Karpas-422 (cell line): ENCODE measurements around the gene ADAP1. TPM values are rescaled to one million over a fixed set of nuclear protein-coding genes. Genes with fewer than 3 reads are reported as not detected.
A peak's percentile ranks its signal among the peaks of the same experiment; 100 is the strongest.
"Not testable (repeated sequence)": the region's sequence is repeated elsewhere in the genome, so short reads cannot be mapped to it uniquely, and the experiment has no call there.

Source experiments
- DNase-seq: peaks from one replicate; pipeline ENCODE4 v3.0.0-alpha.2; 2015
- H2AFZ ChIP-seq: fragments of 200-600 bp; sonication (generic); 2 replicates; pipeline ENCODE4 v1.6.1; 2014; ENCODE audit warnings: antibody characterized with exemption, low read length, mixed read lengths
- H3K27ac ChIP-seq: fragments of 200-600 bp; sonication (generic); 2 replicates; pipeline ENCODE4 v1.5.1; 2014; ENCODE audit warnings: mild to moderate bottlenecking, low read length, moderate library complexity
- H3K27me3 ChIP-seq: fragments of 200-600 bp; sonication (generic); 2 replicates; pipeline ENCODE4 v1.6.1; 2014; ENCODE audit warnings: low read length, mixed read lengths
- H3K36me3 ChIP-seq: fragments of 200-600 bp; sonication (generic); 2 replicates; pipeline ENCODE4 v1.6.1; 2014; ENCODE audit warnings: low read length, mixed read lengths; ENCODE audit not compliant: insufficient read depth
- H3K4me1 ChIP-seq: fragments of 200-600 bp; sonication (generic); 2 replicates; pipeline ENCODE4 v1.6.1; 2014; ENCODE audit warnings: mild to moderate bottlenecking, low read length, mixed read lengths
- H3K4me2 ChIP-seq: fragments of 200-600 bp; sonication (generic); 2 replicates; pipeline ENCODE4 v1.6.1; 2014; ENCODE audit warnings: low read length, low read depth, mild to moderate bottlenecking; ENCODE audit not compliant: poor library complexity, severe bottlenecking
- H3K4me3 ChIP-seq: fragments of 200-600 bp; sonication (generic); 2 replicates; pipeline ENCODE4 v1.5.1; 2014; ENCODE audit warnings: mild to moderate bottlenecking, antibody characterized with exemption, low read length, mixed read lengths
- H3K79me2 ChIP-seq: fragments of 200-600 bp; sonication (generic); 2 replicates; pipeline ENCODE4 v1.6.1; 2014; ENCODE audit warnings: mild to moderate bottlenecking, low read length, mixed read lengths
- H3K9ac ChIP-seq: fragments of 200-600 bp; sonication (generic); 2 replicates; pipeline ENCODE4 v1.6.0; 2014; ENCODE audit warnings: low read length
- H3K9me2 ChIP-seq: fragments of 200-600 bp; sonication (generic), shearing (Covaris generic); replicated peaks from 2 replicates; pipeline ENCODE4 v1.6.0; 2014; ENCODE audit warnings: mild to moderate bottlenecking, low read length, moderate library complexity; ENCODE audit not compliant: insufficient read depth
- H3K9me3 ChIP-seq: fragments of 300-700, 200-600 bp; sonication (generic); 2 replicates; pipeline ENCODE4 v1.6.1; 2014; ENCODE audit warnings: low read length, mixed read lengths
- H4K20me1 ChIP-seq: fragments of 200-600 bp; sonication (generic); 2 replicates; pipeline ENCODE4 v1.6.1; 2014; ENCODE audit warnings: mild to moderate bottlenecking, antibody characterized with exemption, low read length, low read depth; ENCODE audit not compliant: insufficient read depth
- total RNA-seq: library from RNA; depleted of rRNA; stranded (reverse); fragments of >200 nt; shearing (Covaris generic); gene quantifications from 2 replicates; pipeline ENCODE4 v1.2.3, GENCODE V29; 2014; ENCODE audit warnings: low replicate concordance

The ADAP1 gene
- total RNA-seq, 1 experiment from 2014 or later, result not detected

DNA sequence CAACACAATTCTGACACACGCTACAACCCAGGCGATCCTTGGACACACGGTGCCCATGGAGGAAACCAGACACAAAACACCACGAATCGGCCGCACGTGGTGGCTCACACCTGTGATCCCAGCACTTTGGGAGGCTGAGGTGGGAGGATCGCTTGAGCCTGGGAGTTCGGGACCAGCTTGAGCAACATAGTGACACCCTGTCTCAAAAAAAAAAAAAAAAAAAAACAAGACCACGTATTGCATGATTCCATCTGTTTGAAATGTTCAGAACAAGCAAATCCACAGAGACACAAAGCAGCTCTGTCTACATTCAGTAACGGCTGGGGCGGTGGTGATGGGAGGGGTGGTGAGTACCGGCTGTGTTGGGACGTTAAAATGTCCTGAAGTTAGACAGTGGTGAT is 25.2 kb downstream of the ADAP1 start:
- H3K9me2 ChIP-seq, result no peaks in the 10 kb centered on the region
- H3K27ac ChIP-seq, result no peak overlapping the region
- H3K79me2 ChIP-seq, result no peaks in the 10 kb centered on the region
- H4K20me1 ChIP-seq, result no peaks in the 10 kb centered on the region
- no peaks in the 10 kb centered on the region for H3K36me3 ChIP-seq
- H2AFZ ChIP-seq, result no peak overlapping the region
- no peak overlapping the region for H3K4me3 ChIP-seq
- peaks cover 7% of the 10 kb centered on the region for H3K4me1 ChIP-seq
- H3K27me3 ChIP-seq, result no peaks in the 10 kb centered on the region
- no peak overlapping the region for H3K9ac ChIP-seq
- no peak for DNase-seq
- no peaks in the 10 kb centered on the region for H3K9me3 ChIP-seq
- no peak overlapping the region for H3K4me2 ChIP-seq

DNA sequence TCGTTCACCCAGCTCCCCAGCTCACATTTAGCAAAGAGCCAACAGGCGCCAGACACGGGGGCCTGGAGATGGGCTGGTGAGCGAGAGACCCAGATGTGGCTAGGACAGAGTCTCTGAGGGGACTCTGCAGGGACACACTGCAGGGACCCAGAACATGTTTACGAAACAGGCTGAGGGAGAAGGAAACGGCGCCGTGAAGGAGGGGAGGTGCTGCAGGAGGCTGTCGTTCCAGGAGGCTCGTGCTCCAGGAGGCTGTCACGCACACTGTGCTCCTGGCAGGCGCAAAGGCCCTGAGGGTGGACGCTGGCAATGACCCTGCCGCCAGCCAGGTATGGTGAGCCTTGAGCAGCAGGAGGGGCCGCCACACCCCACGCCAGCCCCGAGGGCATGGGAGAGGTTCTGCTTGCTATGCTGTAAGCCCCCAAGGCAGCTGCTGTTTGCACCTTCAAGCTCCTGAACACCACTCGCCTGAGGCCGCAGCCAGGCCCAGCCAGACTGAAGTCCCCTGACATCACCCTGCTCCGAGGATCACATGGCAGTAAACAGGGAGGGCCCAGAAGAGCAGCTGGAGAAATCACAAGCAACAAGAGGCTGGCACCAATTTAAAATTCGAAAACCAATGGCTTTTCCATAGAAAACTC is 27.3 kb downstream of the ADAP1 start:
- Histone ChIP-seq H2AFZ (no peak overlapping the region), H3K79me2 (no peaks in the 10 kb centered on the region), H3K9ac (no peak overlapping the region), H3K4me2 (no peak overlapping the region), H3K27me3 (no peaks in the 10 kb centered on the region), H4K20me1 (no peaks in the 10 kb centered on the region), H3K27ac (no peak overlapping the region), H3K4me3 (no peak overlapping the region), H3K36me3 (no peaks in the 10 kb centered on the region), H3K9me2 (no peaks in the 10 kb centered on the region), H3K4me1 (peaks cover 16% of the 10 kb centered on the region), H3K9me3 (no peaks in the 10 kb centered on the region)
- no peak for DNase-seq

DNA sequence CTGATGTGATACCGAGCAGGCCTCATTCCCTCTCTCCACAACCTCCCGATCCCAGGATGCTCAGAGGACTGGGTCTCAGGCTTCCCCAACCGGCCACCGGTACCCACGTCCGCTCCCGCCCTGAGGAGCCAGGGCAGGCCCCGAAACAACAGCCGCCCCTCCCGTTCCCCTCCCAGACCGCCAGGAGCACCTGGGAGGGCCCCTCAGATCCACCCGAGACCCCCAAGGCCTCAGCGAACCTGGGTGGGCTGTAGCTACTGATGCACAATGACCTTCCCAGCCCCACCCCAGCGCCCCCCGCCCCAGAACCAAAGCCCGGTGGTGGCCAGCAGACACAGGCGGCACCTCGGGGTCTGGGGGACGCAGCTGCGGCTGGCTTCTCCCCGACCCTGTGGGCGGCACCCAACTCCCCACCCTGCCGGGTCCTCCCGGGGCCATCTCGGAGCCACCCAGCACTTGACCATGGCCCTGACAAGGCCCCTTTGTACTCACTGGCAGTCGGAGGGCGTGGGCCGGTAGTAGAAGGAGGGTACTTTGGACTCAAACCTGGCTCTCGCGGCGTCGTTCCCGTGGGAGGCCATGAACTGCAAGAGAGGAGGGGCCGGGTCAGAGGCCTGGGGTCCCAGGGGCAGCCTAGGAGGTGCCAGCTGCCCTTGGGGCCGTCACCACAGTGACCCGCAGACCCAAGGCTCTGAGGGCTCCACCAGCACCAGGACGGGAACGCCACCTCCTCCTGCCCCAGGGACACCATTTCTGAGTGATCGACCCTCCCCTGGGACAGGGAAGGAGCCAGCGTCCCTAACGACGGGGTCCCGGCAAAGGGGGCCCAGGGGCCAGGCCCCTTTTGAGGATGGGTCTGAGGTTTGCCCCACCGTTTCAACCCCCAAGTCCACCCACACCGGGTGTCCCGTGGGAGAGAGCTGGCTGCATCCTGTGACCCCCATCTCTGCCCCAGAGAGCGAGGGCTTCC is 28.1 kb downstream of the ADAP1 start:
- H3K9me2 ChIP-seq, result no peaks in the 10 kb centered on the region
- no peaks in the 10 kb centered on the region for H3K9me3 ChIP-seq
- peaks cover 16% of the 10 kb centered on the region for H3K4me1 ChIP-seq
- H3K27ac ChIP-seq, result no peak overlapping the region
- no peak overlapping the region for H3K4me2 ChIP-seq
- H2AFZ ChIP-seq, result no peak overlapping the region
- no peak overlapping the region for H3K9ac ChIP-seq
- DNase-seq, result no peak
- no peaks in the 10 kb centered on the region for H3K36me3 ChIP-seq
- H3K4me3 ChIP-seq, result no peak overlapping the region
- no peaks in the 10 kb centered on the region for H3K27me3 ChIP-seq
- H3K79me2 ChIP-seq, result no peaks in the 10 kb centered on the region
- no peaks in the 10 kb centered on the region for H4K20me1 ChIP-seq

DNA sequence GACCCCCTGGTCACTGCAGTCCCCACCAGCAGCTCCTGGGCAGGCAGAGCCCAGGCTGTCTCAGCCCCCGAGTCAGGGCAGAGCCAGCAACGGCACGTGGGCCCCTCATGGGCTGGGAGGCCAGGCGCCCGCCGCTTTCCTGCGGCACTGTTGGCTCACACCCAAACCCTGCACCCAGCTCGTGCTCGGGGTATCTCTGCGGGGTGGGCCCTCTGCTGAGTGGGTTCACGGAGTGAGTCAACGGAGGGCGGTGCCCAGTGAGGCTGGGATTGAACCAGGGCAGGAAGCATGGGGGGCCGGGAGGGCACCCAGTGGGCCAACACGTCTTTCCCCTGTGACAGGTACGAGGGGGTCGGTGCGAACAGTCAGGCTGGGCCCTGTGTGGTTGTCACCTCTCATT is 28.9 kb downstream of the ADAP1 start:
- Histone ChIP-seq H3K9me2 (no peaks in the 10 kb centered on the region), H3K9me3 (no peaks in the 10 kb centered on the region), H3K9ac (no peak overlapping the region), H3K4me2 (no peak overlapping the region), H3K36me3 (no peaks in the 10 kb centered on the region), H3K79me2 (no peaks in the 10 kb centered on the region), H4K20me1 (no peaks in the 10 kb centered on the region), H3K27me3 (no peaks in the 10 kb centered on the region), H3K27ac (no peak overlapping the region), H3K4me3 (no peak overlapping the region), H2AFZ (no peak overlapping the region), H3K4me1 (peaks cover 16% of the 10 kb centered on the region)
- no peak for DNase-seq

DNA sequence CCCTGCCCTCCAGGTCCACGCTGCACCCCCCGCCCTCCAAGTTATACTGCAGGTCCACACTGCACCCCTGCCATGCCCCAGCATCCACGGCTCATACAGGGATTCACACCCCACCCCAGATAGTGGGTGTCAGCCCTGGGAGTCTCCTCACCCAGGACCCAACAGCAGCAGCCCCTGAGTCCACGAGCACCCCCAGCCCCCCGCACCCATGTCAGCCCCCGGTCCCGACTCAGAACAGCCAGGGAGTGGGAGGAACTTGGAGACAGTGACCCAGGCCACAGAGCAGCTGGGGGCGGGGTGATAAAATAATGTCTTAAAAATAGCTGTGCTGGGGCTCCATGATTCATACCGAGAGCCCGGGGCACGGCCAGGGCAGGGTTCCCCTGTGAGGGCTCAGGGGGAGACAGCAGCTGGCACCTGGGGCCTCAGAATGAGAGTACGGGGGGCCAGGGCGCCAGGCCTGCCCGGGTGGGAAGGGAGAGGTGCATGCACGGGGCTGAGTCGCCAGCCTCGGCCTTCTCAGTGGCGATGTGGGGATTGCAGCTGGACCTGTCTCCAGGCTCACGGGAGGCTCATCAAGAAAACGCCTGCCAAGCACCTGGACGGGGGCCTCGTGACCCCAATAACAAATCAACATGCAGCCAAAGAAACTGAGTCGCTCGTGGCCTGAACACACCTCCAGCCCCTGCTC is 29.8 kb downstream of the ADAP1 start:
- no peaks in the 10 kb centered on the region for H3K9me2 ChIP-seq
- no peaks in the 10 kb centered on the region for H3K27me3 ChIP-seq
- no peak overlapping the region for H3K9ac ChIP-seq
- peak overlapping the region; percentile 38 for H3K4me2 ChIP-seq
- H3K9me3 ChIP-seq, result no peaks in the 10 kb centered on the region
- H3K79me2 ChIP-seq, result no peaks in the 10 kb centered on the region
- H2AFZ ChIP-seq, result no peak overlapping the region
- peaks cover 16% of the 10 kb centered on the region for H3K4me1 ChIP-seq
- no peak overlapping the region for H3K4me3 ChIP-seq
- H3K27ac ChIP-seq, result no peak overlapping the region
- H4K20me1 ChIP-seq, result no peaks in the 10 kb centered on the region
- no peaks in the 10 kb centered on the region for H3K36me3 ChIP-seq
- no peak for DNase-seq

DNA sequence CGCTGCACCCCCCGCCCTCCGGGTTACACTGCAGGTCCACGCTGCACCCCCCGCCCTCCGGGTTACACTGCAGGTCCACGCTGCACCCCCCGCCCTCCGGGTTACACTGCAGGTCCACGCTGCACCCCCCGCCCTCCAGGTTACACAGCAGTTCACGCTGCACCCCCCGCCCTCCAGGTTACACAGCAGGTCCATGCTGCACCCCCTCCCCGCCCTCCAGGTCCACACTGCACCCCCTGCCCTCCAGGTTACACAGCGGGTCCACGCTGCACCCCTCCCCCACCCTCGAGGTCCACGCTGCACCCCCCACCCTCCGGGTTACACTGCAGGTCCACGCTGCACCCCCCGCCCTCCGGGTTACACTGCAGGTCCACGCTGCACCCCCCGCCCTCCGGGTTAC is 30.4 kb downstream of the ADAP1 start:
- not testable (repeated sequence) for H3K4me2 ChIP-seq, H3K79me2 ChIP-seq, H3K27me3 ChIP-seq, H3K9me3 ChIP-seq, H3K36me3 ChIP-seq, H4K20me1 ChIP-seq, H2AFZ ChIP-seq, H3K4me3 ChIP-seq, H3K27ac ChIP-seq, H3K9me2 ChIP-seq, DNase-seq, H3K9ac ChIP-seq
- H3K4me1 ChIP-seq, result peaks cover 16% of the 10 kb centered on the region

DNA sequence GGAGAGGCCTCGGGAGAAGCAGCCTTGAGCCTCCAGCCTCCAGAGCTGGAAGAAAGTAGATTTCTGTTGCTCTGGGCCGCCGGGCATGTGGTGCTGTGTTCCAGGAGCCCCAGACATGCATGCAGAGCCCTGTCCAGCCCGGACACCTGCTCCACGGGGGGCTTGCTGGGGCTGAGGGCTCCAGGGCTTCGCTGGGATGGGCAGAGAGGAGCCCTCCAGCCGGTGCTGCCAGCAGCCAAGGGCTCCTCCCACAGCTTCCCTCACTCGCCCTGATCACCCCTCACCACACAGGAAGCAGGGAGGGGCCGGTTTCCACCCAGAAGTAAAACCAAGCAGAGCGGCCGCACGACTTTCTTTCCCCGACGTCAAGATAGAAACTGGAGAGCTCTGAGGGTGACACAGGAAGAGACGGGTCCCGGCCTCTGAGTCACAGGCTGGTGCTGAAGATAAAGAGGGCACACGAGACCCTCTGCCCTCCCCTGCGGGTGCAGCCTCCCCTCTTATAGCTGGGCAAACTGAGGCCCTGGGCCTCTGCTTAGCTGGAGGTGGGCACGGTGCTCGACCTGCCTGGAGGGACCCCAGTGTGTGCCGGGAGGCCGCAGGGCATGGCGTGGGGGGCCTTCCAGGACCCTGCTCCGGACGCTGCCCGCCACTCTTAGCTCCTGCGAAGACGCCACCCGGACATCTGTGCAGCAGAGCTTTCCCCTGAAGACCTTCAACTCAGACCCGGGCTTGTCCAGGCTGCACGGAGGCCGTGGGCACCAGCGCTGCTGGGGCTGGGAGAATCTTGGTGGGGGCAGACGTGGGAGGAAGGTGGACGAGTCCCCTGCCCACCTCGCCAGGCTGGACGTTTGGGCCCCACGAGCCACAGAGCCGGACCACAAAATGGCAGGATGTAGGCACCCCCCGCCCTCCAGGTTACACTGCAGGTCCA is 31.1 kb downstream of the ADAP1 start:
- Histone ChIP-seq H3K27ac (no peak overlapping the region), H3K9me3 (no peaks in the 10 kb centered on the region), H4K20me1 (no peaks in the 10 kb centered on the region), H3K36me3 (no peaks in the 10 kb centered on the region), H3K9me2 (no peaks in the 10 kb centered on the region), H3K27me3 (no peaks in the 10 kb centered on the region), H3K4me1 (peaks cover 16% of the 10 kb centered on the region), H3K4me3 (no peak overlapping the region; the same call in 1 of the 2 replicates), H3K4me2 (peak overlapping the region; percentile 39), H3K9ac (peak overlapping the region; percentile 5; the same call in 1 of the 2 replicates), H3K79me2 (no peaks in the 10 kb centered on the region), H2AFZ (peak overlapping the region; percentile 71; the same call in 1 of the 2 replicates)
- peak; percentile 77 for DNase-seq
